Neural progenitor cell (in vitro differentiated cells): ENCODE measurements around the gene PLA2G6. TPM values are rescaled to one million over a fixed set of nuclear protein-coding genes. Genes with fewer than 3 reads are reported as not detected.

Experiments
- DNase-seq: peaks from one replicate; pipeline ENCODE4 v3.0.0-alpha.2; 2016; ENCODE audit warnings: low spot score
- H2AFZ ChIP-seq: fragments of 200-600 bp; sonication (generic); replicated peaks from 2 replicates; pipeline ENCODE4 v1.6.1; 2016; ENCODE audit warnings: antibody characterized with exemption
- H3F3A ChIP-seq: fragments of 200-600 bp; sonication (generic); 2 replicates; pipeline ENCODE4 v1.6.1; 2016; ENCODE audit warnings: antibody characterized with exemption, low read depth
- H3K27ac ChIP-seq: fragments of 200-600 bp; sonication (generic); 2 replicates; pipeline ENCODE4 v1.5.1; 2016; ENCODE audit warnings: mild to moderate bottlenecking
- H3K27me3 ChIP-seq: fragments of 200-600 bp; sonication (generic); 2 replicates; pipeline ENCODE4 v1.6.1; 2016; ENCODE audit warnings: mild to moderate bottlenecking, moderate library complexity
- H3K36me3 ChIP-seq: fragments of 200-600 bp; sonication (generic); 2 replicates; pipeline ENCODE4 v1.5.1; 2016
- H3K4me1 ChIP-seq: fragments of 200-600 bp; sonication (generic); 2 replicates; pipeline ENCODE4 v1.6.1; 2016; ENCODE audit warnings: mixed run types
- H3K4me2 ChIP-seq: fragments of 200-600 bp; sonication (generic); 2 replicates; pipeline ENCODE4 v1.6.1; 2016
- H3K4me3 ChIP-seq: fragments of 200-600 bp; sonication (generic); 2 replicates; pipeline ENCODE4 v1.5.1; 2016
- H3K79me2 ChIP-seq: fragments of 200-600 bp; sonication (generic); 2 replicates; pipeline ENCODE4 v1.6.1; 2016; ENCODE audit warnings: low read depth
- H3K9ac ChIP-seq: fragments of 200-600 bp; sonication (generic); 2 replicates; pipeline ENCODE4 v1.6.1; 2016
- H3K9me3 ChIP-seq: fragments of 200-600 bp; sonication (generic); 2 replicates; pipeline ENCODE4 v1.5.1; 2016; ENCODE audit warnings: low read depth
- H4K20me1 ChIP-seq: fragments of 200-600 bp; sonication (generic); 2 replicates; pipeline ENCODE4 v1.6.1; 2016; ENCODE audit warnings: low read depth
- H3K27ac Mint-ChIP-seq: 3 replicates; pipeline ENCODE4 v1.8.0; 2021; ENCODE audit warnings: mixed read lengths
- H3K27me3 Mint-ChIP-seq: 2 replicates; pipeline ENCODE4 v1.8.0; 2022; ENCODE audit warnings: low read depth, mild to moderate bottlenecking, inconsistent platforms, moderate library complexity, mixed read lengths; ENCODE audit not compliant: insufficient read depth
- H3K36me3 Mint-ChIP-seq: 3 replicates; pipeline ENCODE4 v1.8.0; 2021; ENCODE audit warnings: mixed read lengths
- H3K4me1 Mint-ChIP-seq: 3 replicates; pipeline ENCODE4 v1.8.0; 2021; ENCODE audit warnings: mixed read lengths
- H3K4me3 Mint-ChIP-seq: 3 replicates; pipeline ENCODE4 v1.8.0; 2021; ENCODE audit warnings: mild to moderate bottlenecking, moderate library complexity, mixed read lengths
- H3K9me3 Mint-ChIP-seq: 3 replicates; pipeline ENCODE4 v1.8.0; 2020; ENCODE audit warnings: mixed read lengths
- CTCF ChIP-seq: fragments of 200-600 bp; sonication (generic); IDR thresholded peaks from 2 replicates; pipeline ENCODE4 v1.5.1; 2017; ENCODE audit warnings: antibody characterized with exemption, mild to moderate bottlenecking
- EZH2 ChIP-seq: fragments of 200-600 bp; sonication (generic); IDR thresholded peaks from 2 replicates; pipeline ENCODE4 v1.6.1; 2017; ENCODE audit warnings: antibody characterized with exemption, mild to moderate bottlenecking, moderate library complexity
- EZH2phosphoT487 ChIP-seq: fragments of 200-600 bp; sonication (generic); IDR thresholded peaks from 2 replicates; pipeline ENCODE4 v1.6.1; 2017; ENCODE audit warnings: antibody characterized with exemption
- total RNA-seq: library from RNA; depleted of rRNA; stranded (reverse); fragments of >200 nt; gene quantifications from 2 replicates; pipeline ENCODE4 v1.2.3, GENCODE V29; 2015; ENCODE audit warnings: low replicate concordance

PLA2G6 gene
- total RNA-seq, 1 donor from 2014 or later, result 20.1 TPM

DNA sequence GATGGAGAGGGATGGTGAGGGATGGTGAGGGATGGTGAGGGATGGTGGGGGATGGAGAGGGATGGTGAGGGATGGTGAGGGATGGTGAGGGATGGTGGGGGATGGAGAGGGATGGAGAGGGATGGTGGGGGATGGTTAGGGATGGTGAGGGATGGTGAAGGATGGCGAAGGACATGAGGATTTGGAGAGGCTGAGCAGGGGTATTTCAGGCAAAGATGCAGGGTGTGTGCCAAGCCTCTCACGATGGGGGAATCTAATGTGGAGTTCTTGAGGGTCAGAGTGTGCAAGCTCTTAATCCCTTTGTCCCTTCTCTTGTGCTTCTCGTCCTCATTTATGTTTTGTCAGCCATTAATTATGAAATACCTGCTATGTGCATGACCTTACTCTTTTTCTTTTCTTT lies 7.5 kb upstream of the PLA2G6 start:
- peaks cover 6% of the 10 kb centered on the region for H3K4me1 ChIP-seq
- no peaks in the 10 kb centered on the region for H3K79me2 ChIP-seq
- no peak overlapping the region for H3K9ac ChIP-seq
- peaks cover 18% of the 10 kb centered on the region for H3K4me1 Mint-ChIP-seq
- no peak overlapping the region for H2AFZ ChIP-seq
- DNase-seq, result no peak
- H3K9me3 Mint-ChIP-seq, result no peaks in the 10 kb centered on the region
- no peak overlapping the region for H3K4me3 ChIP-seq
- H3K9me3 ChIP-seq, result no peaks in the 10 kb centered on the region
- H3F3A ChIP-seq, result no peaks in the 10 kb centered on the region
- no peaks in the 10 kb centered on the region for H3K27me3 ChIP-seq
- no peak overlapping the region for H3K27ac Mint-ChIP-seq
- no peak overlapping the region for H3K27ac ChIP-seq
- no peak for TF ChIP-seq CTCF
- no peak for TF ChIP-seq EZH2
- no peak for TF ChIP-seq EZH2phosphoT487
- H3K4me3 Mint-ChIP-seq, result no peak overlapping the region
- H3K27me3 Mint-ChIP-seq, result peaks cover 4% of the 10 kb centered on the region
- H3K36me3 Mint-ChIP-seq, result no peaks in the 10 kb centered on the region
- no peaks in the 10 kb centered on the region for H3K36me3 ChIP-seq
- no peak overlapping the region for H3K4me2 ChIP-seq
- H4K20me1 ChIP-seq, result no peaks in the 10 kb centered on the region

DNA sequence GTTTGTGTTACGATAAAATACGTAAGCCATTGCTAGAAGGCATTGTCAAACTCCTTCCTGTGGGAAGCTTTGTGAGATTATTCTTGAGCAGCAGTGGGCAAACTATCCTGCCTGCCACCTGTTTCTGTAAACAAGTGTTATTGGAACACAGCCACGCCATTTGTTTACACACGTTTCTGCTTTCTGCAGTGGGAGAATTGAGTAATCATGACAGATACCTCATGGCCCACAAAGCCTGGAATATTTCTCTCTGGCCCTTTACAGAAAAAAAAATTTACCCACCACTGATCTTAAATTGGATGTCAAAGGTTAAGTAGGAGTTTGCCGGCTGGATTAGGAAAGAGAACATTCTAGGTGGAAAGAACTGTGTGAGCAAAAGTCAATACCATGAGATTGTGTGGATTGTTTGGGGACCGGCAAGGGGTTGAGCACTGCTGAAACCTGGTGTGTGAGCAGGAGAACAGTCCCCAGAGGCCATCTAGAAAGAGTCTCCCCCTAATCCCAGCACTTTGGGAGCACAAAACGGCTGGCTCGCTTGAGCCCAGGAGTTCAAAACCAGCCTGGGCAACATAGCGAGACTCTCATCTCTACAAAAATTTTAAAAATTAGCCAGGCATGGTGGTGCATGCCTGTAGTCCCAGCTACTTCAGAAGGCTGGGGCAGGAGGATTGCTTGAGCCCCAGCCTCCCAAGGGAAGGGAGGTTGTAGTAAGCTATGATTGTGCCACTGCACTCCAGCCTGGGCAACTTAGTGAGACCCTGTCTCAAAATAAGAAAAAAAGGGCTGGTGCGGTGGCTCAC lies 6.0 kb upstream of the PLA2G6 start:
- Histone ChIP-seq H3K4me1 (peaks cover 6% of the 10 kb centered on the region), H4K20me1 (no peaks in the 10 kb centered on the region), H3K4me2 (no peak overlapping the region), H3K9ac (no peak overlapping the region), H3K9me3 (no peaks in the 10 kb centered on the region), H3K36me3 (no peaks in the 10 kb centered on the region), H2AFZ (no peak overlapping the region), H3F3A (no peaks in the 10 kb centered on the region), H3K27me3 (no peaks in the 10 kb centered on the region), H3K79me2 (no peaks in the 10 kb centered on the region), H3K4me3 (no peak overlapping the region), H3K27ac (no peak overlapping the region)
- peaks cover 4% of the 10 kb centered on the region for H3K27me3 Mint-ChIP-seq
- no peak for TF ChIP-seq EZH2
- TF ChIP-seq EZH2phosphoT487, result no peak
- TF ChIP-seq CTCF, result no peak
- DNase-seq, result no peak
- H3K4me1 Mint-ChIP-seq, result peaks cover 18% of the 10 kb centered on the region
- no peak overlapping the region for H3K4me3 Mint-ChIP-seq
- H3K9me3 Mint-ChIP-seq, result no peaks in the 10 kb centered on the region
- no peaks in the 10 kb centered on the region for H3K36me3 Mint-ChIP-seq
- no peak overlapping the region for H3K27ac Mint-ChIP-seq

- no peaks in the 10 kb centered on the region for H3K9me3 Mint-ChIP-seq
- Histone ChIP-seq H3K4me1 (peaks cover 6% of the 10 kb centered on the region), H3K79me2 (no peaks in the 10 kb centered on the region), H3F3A (no peaks in the 10 kb centered on the region), H3K9ac (no peak overlapping the region), H3K27me3 (no peaks in the 10 kb centered on the region), H4K20me1 (no peaks in the 10 kb centered on the region), H3K4me3 (no peak overlapping the region), H3K9me3 (no peaks in the 10 kb centered on the region), H3K36me3 (no peaks in the 10 kb centered on the region), H3K27ac (no peak overlapping the region), H3K4me2 (no peak overlapping the region), H2AFZ (no peak overlapping the region)
- TF ChIP-seq EZH2phosphoT487 (no peak), CTCF (no peak), EZH2 (no peak)
- no peak overlapping the region for H3K4me3 Mint-ChIP-seq
- H3K27me3 Mint-ChIP-seq, result peaks cover 5% of the 10 kb centered on the region
- H3K27ac Mint-ChIP-seq, result no peak overlapping the region
- DNase-seq, result no peak
- H3K36me3 Mint-ChIP-seq, result no peaks in the 10 kb centered on the region
- peaks cover 18% of the 10 kb centered on the region for H3K4me1 Mint-ChIP-seq
Observed at GRCh38 chr22:38186429-38186828, 4.8 kb upstream of the PLA2G6 start.
